GM21737 (cell line): ENCODE results near the gene MAD1L1.
"Not testable (repeated sequence)": the region's sequence is repeated elsewhere in the genome, so short reads cannot be mapped to it uniquely, and the experiment has no call there.

Experiments
- ATAC-seq: cut with Tn5 transposase; IDR thresholded peaks from one replicate; pipeline ENCODE4 v1.9.1; 2021; ENCODE audit warnings: mild to moderate bottlenecking, moderate library complexity; ENCODE audit not compliant: unreplicated experiment

Gene MAD1L1

DNA sequence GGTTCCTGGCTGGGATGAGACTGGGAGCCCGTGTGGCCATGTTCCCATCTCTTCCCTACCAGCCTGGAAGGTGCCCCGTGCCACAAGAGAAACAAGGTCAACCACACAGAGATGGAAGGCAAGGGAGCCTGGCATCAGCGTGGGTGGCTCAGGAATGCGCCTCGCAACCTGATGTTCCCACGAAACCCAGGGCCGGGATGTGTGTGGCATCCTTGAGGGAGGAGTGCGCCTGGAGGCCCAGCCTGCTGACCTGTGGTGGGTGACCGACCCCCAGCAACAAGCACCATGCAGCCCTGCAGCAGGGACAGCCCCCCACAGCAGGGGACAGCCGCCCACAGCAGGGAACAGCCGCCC, 295.5 kb downstream of the MAD1L1 start:
- no peak for ATAC-seq

DNA sequence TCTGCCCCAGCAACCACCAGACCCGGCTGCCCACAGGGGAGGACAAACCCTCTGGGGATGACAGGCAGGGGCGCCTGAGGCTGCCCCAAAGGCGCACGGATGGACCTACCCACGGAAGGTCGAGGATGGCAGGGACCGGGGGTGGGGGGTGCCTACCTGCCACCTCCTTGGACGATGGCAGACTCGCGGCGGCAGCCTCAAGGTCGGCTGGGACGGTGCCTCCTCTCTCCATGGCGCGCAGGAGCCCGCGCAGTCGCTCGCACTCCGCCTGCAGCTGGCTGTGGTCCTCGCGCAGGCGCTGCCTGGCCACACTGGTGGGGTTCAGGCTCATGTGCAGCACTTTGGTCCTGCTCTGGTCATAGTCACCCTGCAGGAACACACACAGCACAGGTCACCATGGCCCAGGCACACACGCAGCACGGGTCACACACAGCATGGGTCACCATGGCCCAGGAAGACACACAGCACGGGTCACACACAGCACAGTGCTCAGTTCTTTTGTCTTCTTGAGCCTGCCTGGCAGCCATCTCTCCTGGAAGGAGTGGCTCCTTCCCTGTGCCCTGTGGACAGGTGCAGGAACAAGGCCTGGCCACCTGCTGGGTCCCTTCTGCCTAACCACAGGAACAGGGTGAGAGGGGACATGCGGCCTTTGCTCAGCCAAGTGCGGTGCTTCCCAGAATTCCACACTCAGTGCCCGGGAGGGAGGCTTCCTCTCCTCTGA, 296.1 kb downstream of the MAD1L1 start:
- no peak for ATAC-seq

DNA sequence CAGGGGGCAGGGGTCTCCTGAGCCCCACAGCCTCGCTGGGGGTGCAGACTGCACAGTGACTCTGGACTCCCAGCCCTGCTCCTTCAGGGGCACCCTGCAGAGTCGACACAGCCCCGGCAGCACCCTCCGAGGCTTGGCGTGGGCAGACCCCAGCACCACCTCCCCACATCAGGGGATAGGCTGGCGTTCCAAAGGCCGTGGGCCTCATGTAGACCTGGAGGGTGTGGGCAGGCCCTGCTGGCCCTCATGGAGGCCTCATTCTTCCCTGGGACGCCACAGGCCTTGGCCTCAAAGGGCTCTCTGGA, 296.8 kb downstream of the MAD1L1 start:
- ATAC-seq, result no peak

DNA sequence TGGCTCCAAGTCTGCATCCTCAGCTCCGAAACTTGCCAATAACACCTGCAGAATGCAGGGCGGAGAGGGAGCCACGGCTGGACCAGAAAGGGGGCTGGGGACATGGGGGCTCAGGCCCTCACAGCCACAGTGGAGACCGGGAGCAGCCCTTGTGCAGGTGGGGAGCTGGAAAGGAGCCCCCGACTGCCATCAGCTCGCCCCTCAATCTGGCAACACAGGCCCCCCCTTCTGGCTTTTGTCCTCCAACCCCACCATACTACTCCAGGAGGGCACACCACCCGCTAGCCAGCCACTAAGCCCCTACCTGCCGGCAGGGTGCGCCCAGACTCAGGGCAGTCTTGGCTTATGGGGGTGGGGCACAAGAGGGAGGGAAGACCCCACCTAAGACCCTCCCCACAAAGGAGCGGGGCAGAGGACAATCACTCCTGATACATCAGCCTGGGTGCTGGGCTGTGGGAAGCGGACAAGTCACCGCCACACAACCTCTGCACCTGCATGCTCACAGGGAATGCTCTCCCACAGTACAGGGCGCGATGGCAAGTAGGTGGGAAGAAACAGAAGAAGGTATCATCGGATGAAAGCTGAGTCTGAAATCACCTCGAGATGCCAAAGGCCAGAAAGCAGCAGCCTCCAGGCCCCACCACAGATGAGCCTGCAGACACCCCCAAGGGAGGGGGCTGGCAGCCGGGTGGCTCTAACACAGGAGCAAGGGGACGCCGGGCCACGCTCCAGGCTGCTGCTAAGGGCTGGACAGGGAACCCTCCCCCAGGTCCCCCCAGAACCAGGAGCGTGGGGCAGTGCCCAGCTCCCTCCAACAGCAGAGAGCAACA, 297.4 kb downstream of the MAD1L1 start:
- ATAC-seq, result no peak

DNA sequence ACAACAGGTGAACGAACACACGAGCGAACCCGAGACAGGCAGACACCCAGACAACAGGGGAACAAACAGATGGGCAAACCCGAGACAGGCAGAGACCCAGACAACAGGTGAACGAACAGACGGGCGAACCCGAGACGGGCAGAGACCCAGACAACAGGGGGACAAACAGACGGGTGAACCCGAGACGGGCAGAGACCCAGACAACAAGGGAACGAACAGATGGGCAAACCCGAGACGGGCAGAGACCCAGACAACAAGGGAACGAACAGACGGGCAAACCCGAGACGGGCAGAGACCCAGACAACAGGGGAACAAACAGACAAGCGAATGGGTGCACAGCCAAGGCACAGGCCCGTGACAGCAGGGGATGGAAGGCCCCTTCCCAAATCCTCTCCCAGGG, 298.0 kb downstream of the MAD1L1 start:
- ATAC-seq, result no peak

DNA sequence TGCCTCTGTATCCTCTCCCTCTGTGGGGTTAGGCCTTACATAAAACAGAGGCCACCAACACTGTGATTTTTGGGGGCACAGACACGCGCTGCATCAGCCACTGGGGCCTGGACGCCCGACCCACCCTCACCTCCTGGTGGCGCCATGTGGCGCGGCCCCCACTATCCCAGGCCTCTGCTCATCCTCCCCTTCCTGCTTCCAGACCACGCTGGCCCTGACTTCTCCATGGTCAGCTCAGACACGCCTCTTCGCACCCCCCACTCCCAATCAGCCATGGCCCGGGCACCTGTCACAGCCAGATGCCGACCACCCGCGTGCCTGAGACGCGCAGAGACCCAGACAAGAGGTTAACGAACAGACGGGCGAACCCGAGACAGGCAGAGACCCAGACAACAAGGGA, 298.7 kb downstream of the MAD1L1 start:
- no peak for ATAC-seq

DNA sequence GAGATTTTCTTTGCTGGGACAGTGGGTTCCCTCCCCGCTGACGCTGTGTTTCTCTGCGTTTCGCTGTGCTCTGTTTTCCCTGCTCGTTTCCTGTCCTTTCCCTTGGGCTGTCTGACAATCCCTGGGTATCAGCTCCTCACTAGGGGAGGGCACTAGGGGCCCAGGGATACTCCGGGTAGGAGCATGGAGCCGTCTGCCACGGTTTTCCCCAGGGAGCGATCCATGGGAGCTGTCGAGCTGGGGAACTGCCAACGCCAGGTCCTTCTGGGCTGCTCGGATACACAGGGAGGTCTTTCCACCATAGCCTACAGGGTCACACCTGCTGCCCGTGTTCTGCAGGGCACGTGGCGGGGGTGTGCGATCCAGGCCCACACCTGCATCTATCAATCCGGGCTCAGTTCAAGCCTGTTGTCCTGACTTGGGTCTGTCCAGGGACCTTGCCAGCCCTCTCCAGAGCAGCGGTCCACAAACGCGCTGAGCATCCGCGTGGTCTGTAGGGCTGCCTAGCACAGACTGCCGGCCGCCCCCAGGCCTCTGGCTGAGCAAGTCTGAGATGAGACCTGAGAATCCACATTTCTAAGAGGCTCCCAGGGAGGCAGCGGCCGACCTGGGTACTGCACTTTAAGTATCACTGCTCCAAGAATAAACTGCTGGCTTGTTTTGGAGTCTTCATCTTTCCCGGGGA, 299.5 kb downstream of the MAD1L1 start:
- ATAC-seq, result no peak

DNA sequence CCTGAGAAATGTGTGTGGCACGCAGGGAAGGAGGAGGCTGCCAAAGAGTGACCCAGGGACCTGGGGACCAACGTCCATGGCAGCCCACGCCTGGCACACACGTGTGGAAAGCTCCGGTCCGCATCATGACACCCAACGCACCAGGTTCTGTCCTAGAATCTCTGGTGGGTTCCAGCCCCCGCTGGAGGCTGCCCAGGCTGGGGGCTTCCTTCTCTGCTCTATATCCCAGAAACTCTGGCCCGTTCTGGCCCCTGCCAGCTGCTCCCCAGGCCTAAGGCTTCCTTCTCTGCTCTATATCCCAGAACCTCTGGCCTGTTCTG, 300.8 kb downstream of the MAD1L1 start:
- ATAC-seq, result no peak

DNA sequence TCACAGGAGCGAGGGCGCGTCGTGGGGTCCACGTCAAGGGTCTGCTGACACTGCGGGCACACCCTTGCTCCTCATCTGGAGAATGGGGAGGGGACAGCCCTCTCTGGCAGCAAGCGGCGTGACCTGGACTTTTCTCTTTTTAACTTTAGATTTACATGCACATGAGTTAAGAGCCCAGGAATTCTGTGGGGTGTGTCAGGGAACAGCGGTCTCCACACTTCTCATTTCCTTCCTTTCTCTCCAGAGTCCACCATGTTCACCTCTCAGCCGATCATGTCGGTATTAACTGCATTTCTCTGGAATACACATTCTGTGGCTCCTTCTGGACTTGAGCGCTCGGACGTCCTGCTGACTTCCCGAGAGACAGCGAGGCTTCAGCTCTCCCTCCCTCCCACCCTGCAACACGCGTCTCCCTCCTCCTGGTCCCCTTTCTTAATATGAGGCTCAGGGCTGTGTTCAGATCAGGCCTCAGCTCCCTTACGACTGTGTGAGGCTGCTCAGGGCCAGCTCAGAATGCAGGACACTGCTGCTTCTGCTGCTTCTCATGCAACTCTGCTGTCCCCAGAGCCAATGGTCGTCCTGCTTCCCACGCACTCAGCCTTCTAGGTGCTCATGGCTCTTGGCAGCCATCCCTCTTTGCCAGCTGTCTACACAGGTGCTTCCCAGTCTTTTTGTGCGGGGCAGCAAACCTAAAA, 301.3 kb downstream of the MAD1L1 start:
- no peak for ATAC-seq

- ATAC-seq, result no peak
Observed at GRCh38 chr7:1930381-1931065, 302.2 kb downstream of the MAD1L1 start.

- ATAC-seq, result not testable (repeated sequence)
Observed at GRCh38 chr7:1929349-1929925, 303.3 kb downstream of the MAD1L1 start.

- no peak for ATAC-seq
Observed at GRCh38 chr7:1928645-1929348, 303.9 kb downstream of the MAD1L1 start.

- ATAC-seq, result no peak
Observed at GRCh38 chr7:1927937-1928644, 304.7 kb downstream of the MAD1L1 start.

DNA sequence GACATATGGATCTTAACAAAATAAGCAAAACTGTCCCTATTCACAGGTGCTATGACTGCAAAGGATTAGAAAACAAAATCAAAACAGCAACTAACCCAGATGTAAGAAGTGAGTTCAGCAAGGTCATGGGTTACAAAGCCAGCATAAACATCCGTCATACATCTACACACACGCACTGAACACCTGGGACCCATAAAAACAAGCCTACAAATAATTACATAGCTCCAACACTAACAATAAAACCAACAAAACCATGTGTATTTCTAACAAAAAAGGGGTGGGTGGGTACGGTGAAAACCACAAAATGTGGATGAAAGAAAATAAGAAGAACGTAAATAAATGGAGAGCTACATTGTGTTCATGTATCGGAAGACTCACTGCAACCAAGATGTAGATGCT, 305.8 kb downstream of the MAD1L1 start:
- no peak for ATAC-seq

GRCh38 chr7:1925973-1926907, 306.5 kb downstream of the MAD1L1 start:
- no peak for ATAC-seq

- no peak for ATAC-seq
Observed at GRCh38 chr7:1925349-1925748, 307.4 kb downstream of the MAD1L1 start.

- ATAC-seq, result no peak
Observed at GRCh38 chr7:1924258-1924817, 308.4 kb downstream of the MAD1L1 start.
